ENCODE measurements around the gene FAM163B. TPM values are rescaled to one million over a fixed set of nuclear protein-coding genes. Genes with fewer than 3 reads are reported as not detected.

The FAM163B gene
- total and polyA plus RNA-seq, 2 of the 8 experiments (the other 6 are each of a cell fraction or from before 2014, with no cell fraction given): 0.63 to 1.0 TPM

DNA sequence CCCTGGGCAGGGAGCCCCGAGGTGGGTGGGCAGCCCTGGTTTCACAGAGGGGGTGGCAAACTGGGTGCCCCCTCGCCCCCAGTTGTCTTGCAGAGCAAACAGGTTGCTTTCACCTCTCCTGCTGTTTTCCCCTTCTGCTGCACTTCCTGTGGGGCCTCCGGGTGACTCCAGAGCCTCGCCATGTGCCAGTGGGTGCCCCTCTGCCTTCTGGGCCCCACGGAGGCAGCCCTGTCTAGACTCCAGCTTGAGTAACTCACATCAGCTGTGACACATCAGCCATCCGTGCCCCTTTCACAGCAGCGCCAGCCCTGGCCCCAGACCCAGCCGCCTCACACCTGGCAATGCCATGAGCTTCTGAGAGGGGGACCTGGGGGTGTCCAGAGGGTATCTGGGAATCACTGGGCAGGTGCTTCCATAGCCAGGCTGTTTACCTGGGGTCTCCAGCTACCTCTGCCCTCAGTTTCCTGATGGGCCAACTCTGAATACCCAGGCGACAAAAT, 37.7 kb downstream of the FAM163B start:
- FAIRE-seq (no peak), DNase-seq (ENCODE audit: low read depth in 1 of 2, low spot score in 2 of 2) (no peak)
- Histone ChIP-seq H4K5ac (ENCODE audit: insufficient read length, low read depth, low read length) (no peak overlapping the region), H3K4me1 (replicated peaks in 1 of 4; ENCODE audit: control insufficient read depth in 3 of 4, insufficient read depth in 4 of 4, low read length in 3 of 4) (no peaks in the 10 kb centered on the region; a peak in 3 of 7 replicates), H3K36me3 (ENCODE audit: control insufficient read depth in 2 of 4, insufficient read depth in 4 of 4, low read length in 3 of 4) (no peaks in the 10 kb centered on the region), H2AK5ac (ENCODE audit: low read depth, low read length) (no peak overlapping the region), H3K4ac (replicated peaks; ENCODE audit: insufficient read length, low read depth, low read length) (no peak overlapping the region), H3K9ac (replicated peaks in 1 of 4; ENCODE audit: extremely low read depth in 1 of 4, low read depth in 3 of 4, low read length in 3 of 4) (no peak overlapping the region), H3K18ac (ENCODE audit: extremely low read depth, low read length) (no peak overlapping the region), H2BK120ac (replicated peaks; ENCODE audit: low read depth, low read length) (no peak overlapping the region), H2AFZ (ENCODE audit: low read length) (no peak overlapping the region), H3K9me3 (ENCODE audit: insufficient read depth in 2 of 2, low read depth in 1 of 2, low read length in 1 of 2) (no peaks in the 10 kb centered on the region), H3K56ac (replicated peaks; ENCODE audit: insufficient read length, low read depth, low read length) (no peak overlapping the region), H2BK20ac (ENCODE audit: low read length) (no peak overlapping the region), H2BK12ac (ENCODE audit: low read depth, low read length) (no peak overlapping the region), H3K27ac (ENCODE audit: low read depth, low read length) (no peak overlapping the region), H3K23ac (ENCODE audit: insufficient read length) (no peak overlapping the region), H3K79me1 (ENCODE audit: low read depth, low read length) (no peaks in the 10 kb centered on the region), H4K8ac (ENCODE audit: extremely low read depth, insufficient read depth, low read length) (no peak overlapping the region), H3K27me3 (replicated peaks in 1 of 4; ENCODE audit: control insufficient read depth in 3 of 4, extremely low read depth in 1 of 4, insufficient read depth in 3 of 4, low read length in 3 of 4) (0 out of 7 replicates have a peak, but pooled peaks cover 0 to 1% (median 0%) of the 10 kb centered on the region in 4 experiments), H2BK5ac (ENCODE audit: low read depth, low read length) (no peak overlapping the region), H4K91ac (replicated peaks; ENCODE audit: insufficient read length, low read length) (no peak overlapping the region), H4K20me1 (replicated peaks in 1 of 2; ENCODE audit: control insufficient read depth in 1 of 2, insufficient read depth in 2 of 2, low read length in 2 of 2) (no peaks in the 10 kb centered on the region), H3K14ac (ENCODE audit: insufficient read length) (no peak overlapping the region), H3K4me3 (ENCODE audit: extremely low read depth in 1 of 4, insufficient read depth in 2 of 4, low read depth in 3 of 4, low read length in 4 of 4) (no peak overlapping the region), H3K23me2 (ENCODE audit: low read depth, low read length) (no peaks in the 10 kb centered on the region), H2BK15ac (ENCODE audit: low read length) (no peak overlapping the region), H3K79me2 (ENCODE audit: control insufficient read depth in 1 of 2, insufficient read depth in 2 of 2, low read length in 2 of 2) (no peaks in the 10 kb centered on the region), H3K4me2 (ENCODE audit: insufficient read depth in 1 of 2, low read depth in 2 of 2, low read length in 2 of 2) (no peak overlapping the region)
- 84% methylated on average over 7 of the region's 9 CpGs; no CpG with 5 or more reads in 1 of the 2 experiments for WGBS, 2 experiments (ENCODE audit: extremely low coverage in 1 of 2, insufficient coverage in 1 of 2, insufficient read length in 1 of 2, insufficient replicate concordance in 2 of 2, low coverage in 1 of 2, low lambda C conversion rate in 2 of 2, missing lambda C conversion rate in 1 of 2)
- POLR2A ChIA-PET (ENCODE audit: partially characterized antibody): no interaction called here
- CTCF ChIA-PET (ENCODE audit: partially characterized antibody): interaction anchor here (1.0 to 2.1 kb wide), 8 partner anchors 9 to 64 kb away, joined by 3 to 5 read pairs (median 4); no protein-coding TSS in a partner anchor
- TF ChIP-seq SP2 (IDR thresholded peaks at IDR 0.05; ENCODE audit: low read length) (no peak), SIX5 (IDR thresholded peaks at IDR 0.05; ENCODE audit: low read depth, low read length) (no peak), KDM5A (IDR thresholded peaks at IDR 0.05; ENCODE audit: low read length) (no peak), NANOG (IDR thresholded peaks at IDR 0.05; ENCODE audit: insufficient read depth, low read depth, low read length, poor library complexity, severe bottlenecking) (no peak), CHD1 (IDR thresholded peaks at IDR 0.05; ENCODE audit: low read depth, low read length) (no peak), POLR2A (IDR thresholded peaks at IDR 0.05; ENCODE audit: control extremely low read depth in 1 of 2, low read depth in 2 of 2, low read length in 2 of 2) (no peak), SIRT6 (IDR thresholded peaks at IDR 0.05; ENCODE audit: low read length) (no peak), TAF7 (optimal IDR thresholded peaks at IDR 0.05; ENCODE audit: borderline replicate concordance, low read depth, low read length) (no peak), EGR1 (IDR thresholded peaks at IDR 0.05; ENCODE audit: borderline replicate concordance, low read depth, low read length) (no peak)

Measured in H1 (cell line).